K562 (cell line): ENCODE measurements around the gene ADAP1. TPM values are rescaled to one million over a fixed set of nuclear protein-coding genes. Genes with fewer than 3 reads are reported as not detected.
A peak's percentile ranks its signal among the peaks of the same experiment; 100 is the strongest.

Source experiments
- CBX2 ChIP-seq: fragments of 200-600 bp; sonication (generic); IDR thresholded peaks from one replicate; pipeline ENCODE4 v1.6.1; 2012; ENCODE audit warnings: mild to moderate bottlenecking, low read length, inconsistent platforms; ENCODE audit not compliant: insufficient read depth, poor library complexity, severe bottlenecking
- DMBX1 ChIP-seq: fragments of 250-450 bp; sonication (Bioruptor Pico); IDR thresholded peaks from 2 replicates; pipeline ENCODE4 v1.8.0; 2022; ENCODE audit warnings: inconsistent platforms, mild to moderate bottlenecking, moderate library complexity, borderline replicate concordance
- E2F4 ChIP-seq: sonication (generic); formaldehyde crosslinking; IDR thresholded peaks from 2 replicates; pipeline ENCODE4 v1.8.0; 2022; ENCODE audit warnings: mild to moderate bottlenecking, low read depth, missing genetic modification reagents
- EP300 ChIP-seq: IDR thresholded peaks from 2 replicates; pipeline ENCODE4 v1.6.1; 2012; ENCODE audit warnings: low read length, improper control_type of control experiment
- HDAC8 ChIP-seq: fragments of 450-650 bp; IDR thresholded peaks from 2 replicates; pipeline ENCODE4 v1.6.1; 2016; ENCODE audit warnings: mild to moderate bottlenecking, missing genetic modification characterization, moderate library complexity, missing compliant biosample characterization
- PHB ChIP-seq: fragments of 250-450 bp; sonication (Bioruptor Pico); IDR thresholded peaks from 2 replicates; pipeline ENCODE4 v1.5.0; 2021
- POU5F1 ChIP-seq: fragments of 150-350 bp; IDR thresholded peaks from 2 replicates; pipeline ENCODE4 v1.6.1; 2014; ENCODE audit warnings: borderline replicate concordance, low read length, low read depth, mild to moderate bottlenecking; ENCODE audit not compliant: partially characterized antibody
- PYGO2 ChIP-seq: fragments of 450-650 bp; IDR thresholded peaks from 2 replicates; pipeline ENCODE4 v1.6.1; 2016; ENCODE audit warnings: mild to moderate bottlenecking, missing genetic modification characterization, moderate library complexity, missing compliant biosample characterization
- RB1 ChIP-seq: fragments of 450-650 bp; IDR thresholded peaks from 2 replicates; pipeline ENCODE4 v1.6.1; 2017; ENCODE audit warnings: low read depth, mild to moderate bottlenecking
- SNIP1 ChIP-seq: fragments of 450-650 bp; IDR thresholded peaks from 2 replicates; pipeline ENCODE4 v1.7.1; 2017; ENCODE audit warnings: low read depth, mild to moderate bottlenecking
- SPI1 ChIP-seq: IDR thresholded peaks from 2 replicates; pipeline ENCODE4 v1.6.1; 2011; ENCODE audit warnings: low read depth, low read length, control low read depth, borderline replicate concordance
- SRSF3 ChIP-seq: fragments of 200-400 bp; formaldehyde crosslinking; IDR thresholded peaks from 2 replicates; pipeline ENCODE4 v1.6.1; 2016; ENCODE audit warnings: mild to moderate bottlenecking, low read length, moderate library complexity; ENCODE audit not compliant: insufficient read depth
- THRAP3 ChIP-seq: fragments of 450-650 bp; IDR thresholded peaks from 2 replicates; pipeline ENCODE4 v1.6.1; 2016; ENCODE audit warnings: mild to moderate bottlenecking, inconsistent platforms, borderline replicate concordance
- ZNF124 ChIP-seq: sonication (generic); formaldehyde crosslinking; IDR thresholded peaks from 2 replicates; pipeline ENCODE4 v1.8.1; 2022; ENCODE audit warnings: missing genetic modification reagents
- ZNF311 ChIP-seq: fragments of 250-450 bp; sonication (Bioruptor Pico); IDR thresholded peaks from 2 replicates; pipeline ENCODE4 v1.4.0; 2020; ENCODE audit warnings: mild to moderate bottlenecking, moderate library complexity
- ZNF644 ChIP-seq: fragments of 200-800 bp; sonication (Bioruptor generic); IDR thresholded peaks from 2 replicates; pipeline ENCODE4 v1.6.1; 2016; ENCODE audit warnings: low read depth, missing genetic modification characterization, missing compliant biosample characterization
- polyA plus RNA-seq, 8 experiments: library from polyadenylated mRNA; depleted of rRNA in 4 of 8; stranded (reverse) in 5 of 8; unstranded in 3 of 8; fragments of >200 nt; fragmentation: Nextera tagmentation in 2 of 8; fragmentation: Illumina TruSeq in 1 of 8; extraction: Ambion mirVana in 2 of 8; extraction: Trizol in 1 of 8; gene quantifications; 2 replicates each; pipeline versions ENCODE4 v1.2.1 to v1.2.3, GENCODE V29; 2011 to 2014; ENCODE audit warnings: inconsistent platforms in 1 of 8, missing spikeins in 1 of 8
- total RNA-seq, 7 experiments: library from RNA; depleted of rRNA in 6 of 7; stranded (reverse); fragments of >200 nt in 6 of 7; fragmentation: Illumina TruSeq in 2 of 7; extraction: Trizol in 2 of 7; gene quantifications; 2 replicates each; pipeline versions ENCODE4 v1.2.1 to v1.2.3, GENCODE V29; 2011 to 2021; ENCODE audit warnings: low replicate concordance in 1 of 7
- TF ChIP-seq, protein P1 (sequence below): fragments of 450-650 bp; IDR thresholded peaks from 2 replicates; pipeline ENCODE4 v1.6.1; 2018; ENCODE audit warnings: mild to moderate bottlenecking, low read depth; ENCODE audit not compliant: partially characterized antibody
- TF ChIP-seq, protein P2 (sequence below): sonication (generic); IDR thresholded peaks from 2 replicates; pipeline ENCODE4 v1.6.1; 2016
- TF ChIP-seq, protein P3 (sequence below): fragments of 200-800 bp; sonication (Bioruptor generic); IDR thresholded peaks from 2 replicates; pipeline ENCODE4 v1.6.1; 2017; ENCODE audit warnings: missing genetic modification characterization, missing compliant biosample characterization

The ADAP1 gene
- total and polyA plus RNA-seq, 9 of the 15 experiments (the other 6 are each of a cell fraction or from before 2014, with no cell fraction given), result 0.27 to 1.4 (median 0.52) TPM; not detected in 3

- no peak for TF ChIP-seq PYGO2 (tag)
- TF ChIP-seq SRSF3, result no peak
- no peak for TF ChIP-seq ZNF311 (CRISPR knock-in tag)
- TF ChIP-seq ZNF124 (CRISPR knock-in tag), result no peak
- TF ChIP-seq E2F4 (CRISPR knock-in tag), result no peak
- TF ChIP-seq, protein P1, sequence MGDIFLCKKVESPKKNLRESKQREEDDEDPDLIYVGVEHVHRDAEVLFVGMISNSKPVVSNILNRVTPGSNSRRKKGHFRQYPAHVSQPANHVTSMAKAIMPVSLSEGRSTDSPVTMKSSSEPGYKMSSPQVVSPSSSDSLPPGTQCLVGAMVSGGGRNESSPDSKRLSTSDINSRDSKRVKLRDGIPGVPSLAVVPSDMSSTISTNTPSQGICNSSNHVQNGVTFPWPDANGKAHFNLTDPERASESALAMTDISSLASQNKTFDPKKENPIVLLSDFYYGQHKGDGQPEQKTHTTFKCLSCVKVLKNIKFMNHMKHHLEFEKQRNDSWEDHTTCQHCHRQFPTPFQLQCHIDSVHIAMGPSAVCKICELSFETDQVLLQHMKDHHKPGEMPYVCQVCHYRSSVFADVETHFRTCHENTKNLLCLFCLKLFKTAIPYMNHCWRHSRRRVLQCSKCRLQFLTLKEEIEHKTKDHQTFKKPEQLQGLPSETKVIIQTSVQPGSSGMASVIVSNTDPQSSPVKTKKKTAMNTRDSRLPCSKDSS, result no peak
- TF ChIP-seq, protein P2, sequence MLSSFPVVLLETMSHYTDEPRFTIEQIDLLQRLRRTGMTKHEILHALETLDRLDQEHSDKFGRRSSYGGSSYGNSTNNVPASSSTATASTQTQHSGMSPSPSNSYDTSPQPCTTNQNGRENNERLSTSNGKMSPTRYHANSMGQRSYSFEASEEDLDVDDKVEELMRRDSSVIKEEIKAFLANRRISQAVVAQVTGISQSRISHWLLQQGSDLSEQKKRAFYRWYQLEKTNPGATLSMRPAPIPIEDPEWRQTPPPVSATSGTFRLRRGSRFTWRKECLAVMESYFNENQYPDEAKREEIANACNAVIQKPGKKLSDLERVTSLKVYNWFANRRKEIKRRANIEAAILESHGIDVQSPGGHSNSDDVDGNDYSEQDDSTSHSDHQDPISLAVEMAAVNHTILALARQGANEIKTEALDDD, result no peak
- TF ChIP-seq CBX2, result no peak
- TF ChIP-seq SPI1, result no peak
- TF ChIP-seq EP300, result peak; percentile 8; the same call in 1 of the 2 replicates
- no peak for TF ChIP-seq RB1
- TF ChIP-seq PHB, result no peak
- TF ChIP-seq THRAP3, result no peak
- TF ChIP-seq HDAC8 (tag), result no peak
- TF ChIP-seq SNIP1, result no peak
- no peak for TF ChIP-seq POU5F1
- 0 out of 2 replicates have a peak, but pooled peaks have one; percentile 7 for TF ChIP-seq ZNF644 (tag)
- TF ChIP-seq, protein P3, sequence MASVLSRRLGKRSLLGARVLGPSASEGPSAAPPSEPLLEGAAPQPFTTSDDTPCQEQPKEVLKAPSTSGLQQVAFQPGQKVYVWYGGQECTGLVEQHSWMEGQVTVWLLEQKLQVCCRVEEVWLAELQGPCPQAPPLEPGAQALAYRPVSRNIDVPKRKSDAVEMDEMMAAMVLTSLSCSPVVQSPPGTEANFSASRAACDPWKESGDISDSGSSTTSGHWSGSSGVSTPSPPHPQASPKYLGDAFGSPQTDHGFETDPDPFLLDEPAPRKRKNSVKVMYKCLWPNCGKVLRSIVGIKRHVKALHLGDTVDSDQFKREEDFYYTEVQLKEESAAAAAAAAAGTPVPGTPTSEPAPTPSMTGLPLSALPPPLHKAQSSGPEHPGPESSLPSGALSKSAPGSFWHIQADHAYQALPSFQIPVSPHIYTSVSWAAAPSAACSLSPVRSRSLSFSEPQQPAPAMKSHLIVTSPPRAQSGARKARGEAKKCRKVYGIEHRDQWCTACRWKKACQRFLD (CRISPR knock-in tag), result peak; percentile 29
- TF ChIP-seq DMBX1 (CRISPR knock-in tag), result peak; percentile 37; the same call in 1 of the 2 replicates
Observed at GRCh38 chr7:874031-874749, 80.3 kb downstream of the ADAP1 start (continued).
